K562 (cell line): Measurements from ENCODE around the gene MXD3. TPM values are rescaled to one million over a fixed set of nuclear protein-coding genes. Genes with fewer than 3 reads are reported as not detected.

Experiments used
- ARNT ChIP-seq, 2 experiments: fragments of 450-650 bp; IDR thresholded peaks; 2 replicates each; pipeline ENCODE4 v1.6.1; 2016; ENCODE audit warnings: mild to moderate bottlenecking in 1 of 2
- CBX3 ChIP-seq, 2 experiments: IDR thresholded peaks; 1 replicate in 1 of 2; 2 replicates in 1 of 2; pipeline ENCODE4 v1.6.1; 2012; ENCODE audit warnings: inconsistent platforms in 2 of 2, low read length in 2 of 2, borderline replicate concordance in 1 of 2, control low read depth in 1 of 2
- ELF1 ChIP-seq: fragments of 200-800 bp; sonication (Bioruptor generic); IDR thresholded peaks from 2 replicates; pipeline ENCODE4 v1.6.1; 2016; ENCODE audit warnings: missing genetic modification characterization, missing compliant biosample characterization
- MEF2A ChIP-seq: IDR thresholded peaks from 2 replicates; pipeline ENCODE4 v1.6.1; 2011; ENCODE audit warnings: low read depth, mild to moderate bottlenecking, low read length, moderate library complexity; ENCODE audit not compliant: control insufficient read depth
- MYC ChIP-seq, 2 experiments: fragments of 250-450 bp in 1 of 2; sonication (Bioruptor Pico) in 1 of 2; IDR thresholded peaks; 2 replicates each; pipeline versions ENCODE4 v1.5.1 to v1.6.1; 2012 to 2021; ENCODE audit warnings: low read depth in 2 of 2, borderline replicate concordance in 1 of 2, improper control_type of control experiment in 1 of 2, low read length in 1 of 2, mild to moderate bottlenecking in 1 of 2, moderate library complexity in 1 of 2
- PRMT5 ChIP-seq: sonication (generic); formaldehyde crosslinking; IDR thresholded peaks from 2 replicates; pipeline ENCODE4 v1.5.0; 2020; ENCODE audit warnings: missing genetic modification reagents
- SREBF2 ChIP-seq: sonication (generic); formaldehyde crosslinking; IDR thresholded peaks from 2 replicates; pipeline ENCODE4 v1.4.0; 2020; ENCODE audit warnings: mild to moderate bottlenecking, missing genetic modification reagents
- TBL1XR1 ChIP-seq, 2 experiments: IDR thresholded peaks; 2 replicates each; pipeline ENCODE4 v1.6.1; 2012; ENCODE audit warnings: improper control_type of control experiment in 2 of 2, low read length in 2 of 2, mild to moderate bottlenecking in 1 of 2
- ZC3H4 ChIP-seq: sonication (generic); formaldehyde crosslinking; IDR thresholded peaks from 2 replicates; pipeline ENCODE4 v1.9.0; 2021; ENCODE audit warnings: missing genetic modification reagents, borderline replicate concordance
- ZNF184 ChIP-seq: sonication (generic); formaldehyde crosslinking; IDR thresholded peaks from 2 replicates; pipeline ENCODE4 v1.5.0; 2020; ENCODE audit warnings: missing genetic modification reagents
- polyA plus RNA-seq, 8 experiments: library from polyadenylated mRNA; depleted of rRNA in 4 of 8; stranded (reverse) in 5 of 8; unstranded in 3 of 8; fragments of >200 nt; fragmentation: Nextera tagmentation in 2 of 8; fragmentation: Illumina TruSeq in 1 of 8; extraction: Ambion mirVana in 2 of 8; extraction: Trizol in 1 of 8; gene quantifications; 2 replicates each; pipeline versions ENCODE4 v1.2.1 to v1.2.3, GENCODE V29; 2011 to 2014; ENCODE audit warnings: inconsistent platforms in 1 of 8, missing spikeins in 1 of 8
- total RNA-seq, 7 experiments: library from RNA; depleted of rRNA in 6 of 7; stranded (reverse); fragments of >200 nt in 6 of 7; fragmentation: Illumina TruSeq in 2 of 7; extraction: Trizol in 2 of 7; gene quantifications; 2 replicates each; pipeline versions ENCODE4 v1.2.1 to v1.2.3, GENCODE V29; 2011 to 2021; ENCODE audit warnings: low replicate concordance in 1 of 7
- TF ChIP-seq, protein P1 (sequence below), 2 experiments: fragments of 450-650 bp; conservative IDR thresholded peaks; 2 replicates each; pipeline ENCODE4 v1.6.1; 2017; ENCODE audit warnings: mild to moderate bottlenecking in 2 of 2, moderate library complexity in 2 of 2
- TF ChIP-seq, protein P2 (sequence below): fragments of 250-450 bp; sonication (Bioruptor Pico); IDR thresholded peaks from 2 replicates; pipeline ENCODE4 v1.4.0; 2020; ENCODE audit warnings: mild to moderate bottlenecking, moderate library complexity
- TF ChIP-seq, protein P3 (sequence below): fragments of 250-450 bp; sonication (Bioruptor Pico); IDR thresholded peaks from 2 replicates; pipeline ENCODE4 v1.4.0; 2020; ENCODE audit warnings: borderline replicate concordance
- TF ChIP-seq, protein P4 (sequence below): sonication (generic); formaldehyde crosslinking; IDR thresholded peaks from 2 replicates; pipeline ENCODE4 v1.8.0; 2022; ENCODE audit warnings: mild to moderate bottlenecking, missing genetic modification reagents

Gene MXD3
- total and polyA plus RNA-seq, 9 of the 15 experiments (the other 6 are each of a cell fraction or from before 2014, with no cell fraction given): 0.28 to 24.8 (median 4.5) TPM

DNA sequence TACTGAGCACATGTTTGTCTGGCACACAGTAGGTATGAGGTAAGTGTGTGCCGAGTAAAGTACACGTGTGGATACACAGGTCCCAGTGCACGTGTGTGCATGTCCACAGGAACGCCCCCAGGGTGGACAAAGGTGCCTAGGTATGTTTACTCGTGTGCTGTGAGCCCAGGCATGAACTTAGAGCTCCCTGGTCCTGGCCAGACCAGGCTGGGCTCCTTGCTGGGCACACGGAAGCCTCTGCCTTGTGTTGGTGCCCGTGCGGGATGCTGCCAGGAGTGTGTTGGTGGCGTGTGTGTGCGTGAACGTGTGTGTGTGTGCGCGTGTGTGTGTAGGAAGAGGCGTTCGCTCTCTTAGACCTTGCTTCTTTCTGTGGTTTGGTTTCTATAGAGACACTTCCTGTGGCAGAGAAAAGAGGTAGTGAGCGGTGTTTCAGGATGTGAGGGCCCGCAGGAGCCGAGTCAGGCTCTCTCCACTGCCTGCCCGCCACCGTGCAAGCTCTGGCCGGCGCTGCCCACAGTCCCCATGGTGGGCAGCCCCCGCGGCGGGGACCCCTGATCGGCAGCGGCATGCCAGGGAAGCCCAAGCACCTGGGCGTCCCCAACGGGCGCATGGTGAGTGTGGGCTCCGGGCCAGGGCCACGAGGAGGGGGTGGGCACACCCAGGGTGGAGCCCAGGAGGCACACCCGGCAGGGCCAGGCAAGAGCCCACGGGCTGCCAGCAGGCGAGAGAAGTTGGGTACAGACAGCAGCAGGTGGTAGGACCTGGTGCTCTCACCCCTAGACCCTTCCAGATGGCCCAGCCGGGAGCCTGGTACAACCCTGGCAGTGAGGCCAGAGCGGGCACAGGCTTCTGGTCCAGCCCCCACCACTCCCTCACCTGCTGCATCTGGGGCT is 46.0 kb upstream of the MXD3 start, which contains the start of gene RGS14 (continued):
- TF ChIP-seq, protein P1, sequence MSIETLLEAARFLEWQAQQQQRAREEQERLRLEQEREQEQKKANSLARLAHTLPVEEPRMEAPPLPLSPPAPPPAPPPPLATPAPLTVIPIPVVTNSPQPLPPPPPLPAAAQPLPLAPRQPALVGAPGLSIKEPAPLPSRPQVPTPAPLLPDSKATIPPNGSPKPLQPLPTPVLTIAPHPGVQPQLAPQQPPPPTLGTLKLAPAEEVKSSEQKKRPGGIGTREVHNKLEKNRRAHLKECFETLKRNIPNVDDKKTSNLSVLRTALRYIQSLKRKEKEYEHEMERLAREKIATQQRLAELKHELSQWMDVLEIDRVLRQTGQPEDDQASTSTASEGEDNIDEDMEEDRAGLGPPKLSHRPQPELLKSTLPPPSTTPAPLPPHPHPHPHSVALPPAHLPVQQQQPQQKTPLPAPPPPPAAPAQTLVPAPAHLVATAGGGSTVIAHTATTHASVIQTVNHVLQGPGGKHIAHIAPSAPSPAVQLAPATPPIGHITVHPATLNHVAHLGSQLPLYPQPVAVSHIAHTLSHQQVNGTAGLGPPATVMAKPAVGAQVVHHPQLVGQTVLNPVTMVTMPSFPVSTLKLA (conservative IDR thresholded peaks at IDR 0.05): 0 out of 4 replicates have a peak, but pooled peaks of 1 of the 2 experiments have one; percentile 27
- TF ChIP-seq MEF2A (no peak), ARNT (IDR thresholded peaks at IDR 0.05) (no peak), ZNF184 (CRISPR knock-in tag) (no peak), PRMT5 (no peak), CBX3 (IDR thresholded peaks at IDR 0.05; ENCODE audit: borderline replicate concordance in 1 of 2, low read length in 2 of 2) (no peak), ELF1 (no peak), ZC3H4 (CRISPR knock-in tag) (0 out of 2 replicates have a peak, but pooled peaks have one; percentile 59), SREBF2 (CRISPR knock-in tag) (no peak), MYC (IDR thresholded peaks at IDR 0.05; ENCODE audit: low read depth, low read length) (0 out of 2 replicates have a peak, but pooled peaks have one; percentile 26), MYC (CRISPR knock-in tag; IDR thresholded peaks at IDR 0.05; ENCODE audit: borderline replicate concordance, low read depth) (no peak), TBL1XR1 (IDR thresholded peaks at IDR 0.05; ENCODE audit: low read length in 2 of 2) (no peak)
- TF ChIP-seq, protein P2, sequence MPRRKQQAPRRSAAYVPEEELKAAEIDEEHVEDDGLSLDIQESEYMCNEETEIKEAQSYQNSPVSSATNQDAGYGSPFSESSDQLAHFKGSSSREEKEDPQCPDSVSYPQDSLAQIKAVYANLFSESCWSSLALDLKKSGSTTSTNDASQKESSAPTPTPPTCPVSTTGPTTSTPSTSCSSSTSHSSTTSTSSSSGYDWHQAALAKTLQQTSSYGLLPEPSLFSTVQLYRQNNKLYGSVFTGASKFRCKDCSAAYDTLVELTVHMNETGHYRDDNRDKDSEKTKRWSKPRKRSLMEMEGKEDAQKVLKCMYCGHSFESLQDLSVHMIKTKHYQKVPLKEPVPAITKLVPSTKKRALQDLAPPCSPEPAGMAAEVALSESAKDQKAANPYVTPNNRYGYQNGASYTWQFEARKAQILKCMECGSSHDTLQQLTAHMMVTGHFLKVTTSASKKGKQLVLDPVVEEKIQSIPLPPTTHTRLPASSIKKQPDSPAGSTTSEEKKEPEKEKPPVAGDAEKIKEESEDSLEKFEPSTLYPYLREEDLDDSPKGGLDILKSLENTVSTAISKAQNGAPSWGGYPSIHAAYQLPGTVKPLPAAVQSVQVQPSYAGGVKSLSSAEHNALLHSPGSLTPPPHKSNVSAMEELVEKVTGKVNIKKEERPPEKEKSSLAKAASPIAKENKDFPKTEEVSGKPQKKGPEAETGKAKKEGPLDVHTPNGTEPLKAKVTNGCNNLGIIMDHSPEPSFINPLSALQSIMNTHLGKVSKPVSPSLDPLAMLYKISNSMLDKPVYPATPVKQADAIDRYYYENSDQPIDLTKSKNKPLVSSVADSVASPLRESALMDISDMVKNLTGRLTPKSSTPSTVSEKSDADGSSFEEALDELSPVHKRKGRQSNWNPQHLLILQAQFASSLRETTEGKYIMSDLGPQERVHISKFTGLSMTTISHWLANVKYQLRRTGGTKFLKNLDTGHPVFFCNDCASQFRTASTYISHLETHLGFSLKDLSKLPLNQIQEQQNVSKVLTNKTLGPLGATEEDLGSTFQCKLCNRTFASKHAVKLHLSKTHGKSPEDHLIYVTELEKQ (CRISPR knock-in tag): no peak
- TF ChIP-seq, protein P3, sequence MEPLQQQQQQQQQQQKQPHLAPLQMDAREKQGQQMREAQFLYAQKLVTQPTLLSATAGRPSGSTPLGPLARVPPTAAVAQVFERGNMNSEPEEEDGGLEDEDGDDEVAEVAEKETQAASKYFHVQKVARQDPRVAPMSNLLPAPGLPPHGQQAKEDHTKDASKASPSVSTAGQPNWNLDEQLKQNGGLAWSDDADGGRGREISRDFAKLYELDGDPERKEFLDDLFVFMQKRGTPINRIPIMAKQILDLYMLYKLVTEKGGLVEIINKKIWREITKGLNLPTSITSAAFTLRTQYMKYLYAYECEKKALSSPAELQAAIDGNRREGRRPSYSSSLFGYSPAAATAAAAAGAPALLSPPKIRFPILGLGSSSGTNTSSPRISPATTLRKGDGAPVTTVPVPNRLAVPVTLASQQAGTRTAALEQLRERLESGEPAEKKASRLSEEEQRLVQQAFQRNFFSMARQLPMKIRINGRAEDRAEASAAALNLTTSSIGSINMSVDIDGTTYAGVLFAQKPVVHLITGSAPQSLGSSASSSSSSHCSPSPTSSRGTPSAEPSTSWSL: no peak
- TF ChIP-seq, protein P4, sequence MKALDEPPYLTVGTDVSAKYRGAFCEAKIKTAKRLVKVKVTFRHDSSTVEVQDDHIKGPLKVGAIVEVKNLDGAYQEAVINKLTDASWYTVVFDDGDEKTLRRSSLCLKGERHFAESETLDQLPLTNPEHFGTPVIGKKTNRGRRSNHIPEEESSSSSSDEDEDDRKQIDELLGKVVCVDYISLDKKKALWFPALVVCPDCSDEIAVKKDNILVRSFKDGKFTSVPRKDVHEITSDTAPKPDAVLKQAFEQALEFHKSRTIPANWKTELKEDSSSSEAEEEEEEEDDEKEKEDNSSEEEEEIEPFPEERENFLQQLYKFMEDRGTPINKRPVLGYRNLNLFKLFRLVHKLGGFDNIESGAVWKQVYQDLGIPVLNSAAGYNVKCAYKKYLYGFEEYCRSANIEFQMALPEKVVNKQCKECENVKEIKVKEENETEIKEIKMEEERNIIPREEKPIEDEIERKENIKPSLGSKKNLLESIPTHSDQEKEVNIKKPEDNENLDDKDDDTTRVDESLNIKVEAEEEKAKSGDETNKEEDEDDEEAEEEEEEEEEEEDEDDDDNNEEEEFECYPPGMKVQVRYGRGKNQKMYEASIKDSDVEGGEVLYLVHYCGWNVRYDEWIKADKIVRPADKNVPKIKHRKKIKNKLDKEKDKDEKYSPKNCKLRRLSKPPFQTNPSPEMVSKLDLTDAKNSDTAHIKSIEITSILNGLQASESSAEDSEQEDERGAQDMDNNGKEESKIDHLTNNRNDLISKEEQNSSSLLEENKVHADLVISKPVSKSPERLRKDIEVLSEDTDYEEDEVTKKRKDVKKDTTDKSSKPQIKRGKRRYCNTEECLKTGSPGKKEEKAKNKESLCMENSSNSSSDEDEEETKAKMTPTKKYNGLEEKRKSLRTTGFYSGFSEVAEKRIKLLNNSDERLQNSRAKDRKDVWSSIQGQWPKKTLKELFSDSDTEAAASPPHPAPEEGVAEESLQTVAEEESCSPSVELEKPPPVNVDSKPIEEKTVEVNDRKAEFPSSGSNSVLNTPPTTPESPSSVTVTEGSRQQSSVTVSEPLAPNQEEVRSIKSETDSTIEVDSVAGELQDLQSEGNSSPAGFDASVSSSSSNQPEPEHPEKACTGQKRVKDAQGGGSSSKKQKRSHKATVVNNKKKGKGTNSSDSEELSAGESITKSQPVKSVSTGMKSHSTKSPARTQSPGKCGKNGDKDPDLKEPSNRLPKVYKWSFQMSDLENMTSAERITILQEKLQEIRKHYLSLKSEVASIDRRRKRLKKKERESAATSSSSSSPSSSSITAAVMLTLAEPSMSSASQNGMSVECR: 0 out of 2 replicates have a peak, but pooled peaks have one; percentile 34
